ENCODE measurements around the gene ENPP7. TPM values are rescaled to one million over a fixed set of nuclear protein-coding genes. Genes with fewer than 3 reads are reported as not detected.

Gene ENPP7
- total and polyA plus RNA-seq, 2 donors (not counting 3 experiments of a cell fraction or from before 2014, with no cell fraction given) = not detected

DNA sequence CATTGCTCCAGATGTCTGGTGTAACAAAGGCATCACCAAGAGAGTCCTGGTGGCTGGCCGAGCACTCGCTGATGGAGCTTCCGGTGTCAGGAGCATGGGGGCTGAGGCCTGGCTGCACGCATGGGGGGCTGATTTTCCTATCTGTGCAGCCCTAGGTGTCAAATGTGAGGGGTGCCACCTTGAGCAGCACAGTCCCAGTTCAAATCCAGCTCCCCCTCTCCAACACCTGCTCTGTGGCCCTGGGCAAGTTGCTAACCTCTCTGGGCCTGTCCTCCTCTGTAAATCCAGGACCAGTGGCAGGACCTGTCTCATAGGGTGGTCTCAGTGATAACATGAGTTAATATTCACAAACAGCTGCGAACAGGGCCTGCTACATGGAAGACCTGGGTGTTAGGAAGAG lies 12.9 kb downstream of the ENPP7 start:
- Histone ChIP-seq H3K9me1 (replicated peaks; ENCODE audit: control insufficient read depth, extremely low read depth, insufficient read depth, low read length) (no peaks in the 10 kb centered on the region), H3K27ac (ENCODE audit: insufficient read depth, low read depth, low read length) (no peak overlapping the region), H3K9ac (replicated peaks; ENCODE audit: extremely low read depth, insufficient read depth, low read length) (no peak overlapping the region), H3K79me2 (ENCODE audit: control insufficient read depth, insufficient read depth, low read length) (no peaks in the 10 kb centered on the region), H3K9me3 (replicated peaks; ENCODE audit: control insufficient read depth, insufficient read depth, low read length) (no peaks in the 10 kb centered on the region), H3K27me3 (ENCODE audit: control insufficient read depth in 2 of 2, insufficient read depth in 2 of 2, low read length in 2 of 2) (peaks cover 28 to 46% of the 10 kb centered on the region in 2 experiments), H2AFZ (ENCODE audit: low read depth, low read length) (no peak overlapping the region), H3K36me3 (ENCODE audit: control insufficient read depth in 2 of 2, extremely low read depth in 1 of 2, insufficient read depth in 2 of 2, low read length in 2 of 2) (no peaks in the 10 kb centered on the region), H3K4me1 (ENCODE audit: control insufficient read depth, extremely low read depth, insufficient read depth, low read length) (no peaks in the 10 kb centered on the region), H3K4me3 (replicated peaks in 1 of 3; ENCODE audit: insufficient read depth in 1 of 3, low read depth in 1 of 3, low read length in 3 of 3) (no peak overlapping the region), H4K20me1 (replicated peaks; ENCODE audit: control insufficient read depth, extremely low read depth, insufficient read depth, low read length) (no peaks in the 10 kb centered on the region), H3K4me2 (ENCODE audit: insufficient read depth, low read length) (no peak overlapping the region)
- no peak for DNase-seq (ENCODE audit: low read depth, low spot score)
- FAIRE-seq = no peak
- POLR2A ChIA-PET = no interaction called here
- no TSS peak for BruUV-seq (replicated peaks)
- TF ChIP-seq EZH2 (IDR thresholded peaks at IDR 0.05; ENCODE audit: borderline replicate concordance, low read depth, low read length, severe bottlenecking) = no peak
- TF ChIP-seq POLR2A (IDR thresholded peaks at IDR 0.05; ENCODE audit: low read depth, low read length) = no peak
- no peak for TF ChIP-seq MYC (IDR thresholded peaks at IDR 0.05; ENCODE audit: low read depth, low read length)
- TF ChIP-seq, protein P1, sequence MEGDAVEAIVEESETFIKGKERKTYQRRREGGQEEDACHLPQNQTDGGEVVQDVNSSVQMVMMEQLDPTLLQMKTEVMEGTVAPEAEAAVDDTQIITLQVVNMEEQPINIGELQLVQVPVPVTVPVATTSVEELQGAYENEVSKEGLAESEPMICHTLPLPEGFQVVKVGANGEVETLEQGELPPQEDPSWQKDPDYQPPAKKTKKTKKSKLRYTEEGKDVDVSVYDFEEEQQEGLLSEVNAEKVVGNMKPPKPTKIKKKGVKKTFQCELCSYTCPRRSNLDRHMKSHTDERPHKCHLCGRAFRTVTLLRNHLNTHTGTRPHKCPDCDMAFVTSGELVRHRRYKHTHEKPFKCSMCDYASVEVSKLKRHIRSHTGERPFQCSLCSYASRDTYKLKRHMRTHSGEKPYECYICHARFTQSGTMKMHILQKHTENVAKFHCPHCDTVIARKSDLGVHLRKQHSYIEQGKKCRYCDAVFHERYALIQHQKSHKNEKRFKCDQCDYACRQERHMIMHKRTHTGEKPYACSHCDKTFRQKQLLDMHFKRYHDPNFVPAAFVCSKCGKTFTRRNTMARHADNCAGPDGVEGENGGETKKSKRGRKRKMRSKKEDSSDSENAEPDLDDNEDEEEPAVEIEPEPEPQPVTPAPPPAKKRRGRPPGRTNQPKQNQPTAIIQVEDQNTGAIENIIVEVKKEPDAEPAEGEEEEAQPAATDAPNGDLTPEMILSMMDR (IDR thresholded peaks at IDR 0.05; ENCODE audit: extremely low read depth in 1 of 2, insufficient read depth in 1 of 2, low read depth in 1 of 2, low read length in 2 of 2) = no peak
- TF ChIP-seq, protein P2, sequence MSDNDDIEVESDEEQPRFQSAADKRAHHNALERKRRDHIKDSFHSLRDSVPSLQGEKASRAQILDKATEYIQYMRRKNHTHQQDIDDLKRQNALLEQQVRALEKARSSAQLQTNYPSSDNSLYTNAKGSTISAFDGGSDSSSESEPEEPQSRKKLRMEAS (IDR thresholded peaks at IDR 0.05; ENCODE audit: insufficient read depth, insufficient read length) = no peak
- no peak for TF ChIP-seq JUN (IDR thresholded peaks at IDR 0.05; ENCODE audit: borderline replicate concordance, insufficient read depth, insufficient read length, low read depth)
- TF ChIP-seq GATA2 (IDR thresholded peaks at IDR 0.05; ENCODE audit: insufficient read depth, insufficient read length, low read depth, low read length) = no peak
- TF ChIP-seq POLR2AphosphoS5 (IDR thresholded peaks at IDR 0.05; ENCODE audit: insufficient read depth, low read depth, low read length) = no peak
- no peak for TF ChIP-seq FOS (IDR thresholded peaks at IDR 0.05; ENCODE audit: borderline replicate concordance, insufficient read depth, low read length)
- CTCF ChIA-PET = interaction anchor here (0.6 to 4.5 kb wide), 7 partner anchors 16 to 90 kb away, joined by 3 to 29 read pairs (median 3); partner anchors contain the start of gene CBX8
- dilution Hi-C loops (cut with MboI; ENCODE audit: extremely low pct_ligation_motif_present, low sequenced_read_pairs) (no loop called here), intact Hi-C loops (cut with micrococcal nuclease) (loop anchor here (10.0 kb wide), 1 partner anchor 181 kb away; no protein-coding TSS in a partner anchor)

Measured in endothelial cell of umbilical vein (primary cell).